GM12872 (cell line): Measurements from ENCODE around the gene EIF5A2.

Source experiments
- TF ChIP-seq, protein P1 (sequence below): IDR thresholded peaks from 3 replicates; pipeline ENCODE4 v1.5.1; 2011; ENCODE audit warnings: low read depth, mild to moderate bottlenecking, low read length, moderate library complexity; ENCODE audit not compliant: insufficient read depth

The EIF5A2 gene

DNA sequence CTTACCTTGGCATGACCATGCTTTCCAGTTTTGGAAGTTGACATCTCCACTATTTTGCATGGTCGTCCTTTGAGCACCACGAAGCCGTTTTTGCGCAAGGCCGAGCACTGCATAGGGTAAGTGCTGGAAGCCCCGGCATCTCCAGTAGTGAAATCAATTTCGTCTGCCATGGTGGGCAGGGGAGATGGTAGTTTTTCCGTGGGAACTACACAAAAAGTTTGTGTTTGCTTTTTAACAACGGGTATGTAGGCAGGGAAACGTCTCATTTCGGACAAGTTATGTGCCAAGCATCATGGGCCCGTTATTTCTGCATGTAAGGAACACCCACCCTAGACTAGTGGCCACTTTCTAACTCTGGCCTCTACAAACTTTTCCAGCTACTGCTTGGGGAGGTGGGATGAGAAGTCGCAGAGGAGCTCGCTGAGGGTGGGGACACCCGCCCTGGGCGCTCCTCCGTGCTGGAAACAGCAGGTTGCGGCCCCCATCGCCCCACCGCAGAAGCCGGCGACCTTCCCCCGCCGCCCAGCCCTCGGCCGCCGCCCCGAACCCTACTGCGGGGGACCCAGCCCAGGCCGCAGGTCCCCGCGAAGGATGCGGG is 701 bp downstream of the EIF5A2 start:
- TF ChIP-seq, protein P1, sequence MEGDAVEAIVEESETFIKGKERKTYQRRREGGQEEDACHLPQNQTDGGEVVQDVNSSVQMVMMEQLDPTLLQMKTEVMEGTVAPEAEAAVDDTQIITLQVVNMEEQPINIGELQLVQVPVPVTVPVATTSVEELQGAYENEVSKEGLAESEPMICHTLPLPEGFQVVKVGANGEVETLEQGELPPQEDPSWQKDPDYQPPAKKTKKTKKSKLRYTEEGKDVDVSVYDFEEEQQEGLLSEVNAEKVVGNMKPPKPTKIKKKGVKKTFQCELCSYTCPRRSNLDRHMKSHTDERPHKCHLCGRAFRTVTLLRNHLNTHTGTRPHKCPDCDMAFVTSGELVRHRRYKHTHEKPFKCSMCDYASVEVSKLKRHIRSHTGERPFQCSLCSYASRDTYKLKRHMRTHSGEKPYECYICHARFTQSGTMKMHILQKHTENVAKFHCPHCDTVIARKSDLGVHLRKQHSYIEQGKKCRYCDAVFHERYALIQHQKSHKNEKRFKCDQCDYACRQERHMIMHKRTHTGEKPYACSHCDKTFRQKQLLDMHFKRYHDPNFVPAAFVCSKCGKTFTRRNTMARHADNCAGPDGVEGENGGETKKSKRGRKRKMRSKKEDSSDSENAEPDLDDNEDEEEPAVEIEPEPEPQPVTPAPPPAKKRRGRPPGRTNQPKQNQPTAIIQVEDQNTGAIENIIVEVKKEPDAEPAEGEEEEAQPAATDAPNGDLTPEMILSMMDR = no peak

DNA sequence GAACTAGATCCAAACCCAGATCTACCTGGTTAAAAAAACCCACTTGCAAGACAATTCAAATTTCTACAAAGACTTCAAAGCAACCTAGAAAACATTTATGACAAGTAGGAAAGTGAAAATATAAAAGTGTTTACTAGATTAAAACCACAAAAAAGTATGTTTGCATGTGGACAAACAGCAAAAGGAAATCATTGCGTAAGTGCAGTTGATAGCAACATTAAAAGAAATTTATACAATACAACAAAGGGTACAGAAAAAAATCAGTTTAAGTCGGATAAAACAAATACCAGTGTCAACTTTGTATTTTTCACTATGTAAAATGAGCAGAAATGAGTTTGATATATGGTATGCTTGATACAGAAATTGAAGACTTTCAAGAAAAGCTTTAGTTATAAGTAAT is 2.6 kb downstream of the EIF5A2 start:
- TF ChIP-seq, protein P1 = no peak

DNA sequence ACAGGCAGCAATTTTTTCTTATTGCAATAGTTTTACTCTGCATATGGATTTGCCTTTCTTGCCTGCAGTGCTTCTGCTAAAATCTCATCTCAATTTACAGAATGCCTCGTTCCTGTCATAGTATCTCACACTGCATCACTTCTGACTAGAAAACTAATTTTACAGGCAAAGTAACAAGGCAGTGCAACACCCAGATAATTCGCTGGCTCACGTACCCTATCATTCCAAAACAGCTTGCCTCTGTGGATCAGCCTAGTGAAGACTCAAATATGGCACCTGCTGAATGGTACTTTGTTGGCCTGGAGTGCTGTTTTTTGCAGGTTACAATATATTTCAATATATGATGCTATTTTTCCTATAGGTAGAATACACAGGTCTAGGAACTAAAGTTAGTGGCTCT is 5.3 kb downstream of the EIF5A2 start:
- TF ChIP-seq, protein P1 = no peak

DNA sequence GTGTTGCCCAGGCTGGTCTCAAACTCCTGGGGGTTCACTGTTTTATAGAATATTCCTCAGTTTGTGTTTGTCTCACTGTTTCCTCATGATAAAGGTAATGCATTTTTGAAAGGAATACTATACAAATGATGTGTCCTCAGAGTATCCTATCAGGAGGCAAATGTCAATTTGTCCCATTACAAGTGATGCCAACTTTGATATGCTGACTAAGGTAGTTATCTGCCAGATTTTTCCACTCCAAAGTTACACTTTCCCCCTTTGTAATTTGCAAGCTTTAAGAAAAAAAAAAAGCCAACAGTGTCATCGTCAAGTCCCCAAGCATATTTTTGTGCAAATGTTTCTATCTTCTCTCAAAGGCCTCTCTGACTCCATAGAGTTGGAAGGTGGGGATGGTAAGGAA is 9.0 kb downstream of the EIF5A2 start:
- TF ChIP-seq, protein P1 = no peak

DNA sequence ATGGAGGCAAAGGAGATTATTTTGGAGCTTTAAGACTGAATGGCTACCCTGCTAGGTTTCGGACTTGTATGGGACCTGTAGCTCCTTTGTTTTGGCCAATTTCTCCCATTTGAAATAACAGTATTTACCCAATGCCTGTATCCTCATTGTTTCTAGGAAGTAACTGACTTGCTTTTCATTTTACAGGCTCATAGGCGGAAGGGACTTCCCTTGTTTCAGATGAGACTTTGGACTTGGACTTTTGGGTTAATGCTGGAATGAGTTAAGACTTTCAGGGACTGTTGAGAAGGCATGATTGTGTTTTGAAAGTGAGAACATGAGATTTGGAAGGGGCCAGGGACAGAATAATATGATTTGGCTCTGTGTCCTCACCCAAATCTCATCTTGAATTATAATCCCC is 10.5 kb downstream of the EIF5A2 start:
- TF ChIP-seq, protein P1 = no peak

DNA sequence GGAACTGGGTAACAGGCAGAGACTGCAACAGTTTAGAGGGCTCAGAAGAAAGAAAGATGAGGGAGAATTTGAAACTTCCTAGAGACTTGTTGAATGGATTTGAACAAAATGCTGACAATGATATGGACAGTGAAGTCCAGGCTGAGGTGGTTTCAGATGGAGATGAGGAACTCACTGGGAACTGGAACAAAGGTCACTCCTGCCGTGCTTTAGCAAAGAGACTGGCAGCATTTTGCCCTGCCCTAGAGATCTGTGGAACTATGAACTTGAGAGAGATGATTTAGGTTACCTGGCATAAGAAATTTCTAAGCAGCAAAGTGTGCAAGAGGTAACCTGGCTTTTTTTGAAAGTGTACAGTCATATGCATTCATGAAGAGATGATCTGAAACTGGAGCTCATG is 11.7 kb downstream of the EIF5A2 start:
- TF ChIP-seq, protein P1 = no peak

DNA sequence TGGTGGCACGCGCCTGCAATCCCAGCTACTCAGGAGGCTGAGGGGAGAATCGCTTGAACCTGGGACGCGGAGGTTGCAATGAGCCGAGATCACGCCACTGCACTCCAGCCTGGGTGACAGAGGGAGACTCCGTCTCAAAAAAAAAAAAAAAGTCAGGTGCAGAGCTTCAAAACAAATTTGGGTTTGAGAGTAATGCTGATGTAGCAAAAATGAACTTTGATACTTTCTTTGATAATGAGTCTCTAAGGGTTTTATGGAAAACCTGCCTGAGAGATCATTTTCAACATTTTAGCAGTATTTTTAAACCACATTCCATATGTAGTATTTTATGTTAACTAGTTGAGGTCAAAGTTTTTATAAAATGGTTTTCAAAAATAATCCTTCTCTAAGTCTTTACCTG is 14.5 kb downstream of the EIF5A2 start:
- TF ChIP-seq, protein P1 = no peak
